GM12878 (cell line): ENCODE results near the gene RAB3IL1. TPM values are rescaled to one million over a fixed set of nuclear protein-coding genes. Genes with fewer than 3 reads are reported as not detected.

Experiments used
- ATAC-seq: fragments of 200-7000 bp; cut with Tn5 transposase; 3 replicates; pipeline ENCODE4 v1.9.1; 2020; ENCODE audit warnings: mild to moderate bottlenecking, moderate library complexity
- BruUV-seq: library from RNA; stranded (reverse); fragments of 400-500 nt; replicated peaks from 2 replicates; lab custom pipeline; 2021; lab: Mats Ljungman, UMichigan
- CTCF ChIA-PET: fragments of 300-600 bp; sonication (Branson Sonifier 250); formaldehyde crosslinking; extraction: SDS; loops from one replicate; lab custom pipeline; 2021; ENCODE audit warnings: inconsistent platforms; lab: Yijun Ruan, JAX
- POLR2A ChIA-PET: fragments of 350-600 bp; formaldehyde crosslinking; extraction: SDS; loops from one replicate; lab custom pipeline; 2021; ENCODE audit warnings: inconsistent platforms; lab: Charles Lee
- RAD21 ChIA-PET: fragments of 300-600 bp; sonication (Branson Sonifier 250); formaldehyde crosslinking; loops from one replicate; lab custom pipeline; 2023; ENCODE audit warnings: antibody characterized with exemption; ENCODE audit not compliant: unreplicated experiment; lab: Charles Lee
- SMC1A ChIA-PET: fragments of 300-600 bp; sonication (Branson Sonifier 250); formaldehyde crosslinking; loops from one replicate; lab custom pipeline; 2023; ENCODE audit not compliant: unreplicated experiment, uncharacterized antibody; lab: Charles Lee
- DNase-seq: peaks from one replicate; pipeline ENCODE4 v3.0.0-alpha.2; 2011; ENCODE audit warnings: low read depth, low spot score
- FAIRE-seq: peaks from 3 replicates; lab custom pipeline; 2011; peaks lifted over from hg19 to GRCh38; lab: Jason Lieb, UNC
- H2AFZ ChIP-seq: 2 replicates; pipeline ENCODE4 v1.6.0; 2011; ENCODE audit warnings: low read depth, low read length, control low read depth; ENCODE audit not compliant: control insufficient read depth
- H3K27ac ChIP-seq: 2 replicates; pipeline ENCODE4 v1.5.1; 2011; ENCODE audit warnings: control low read depth; ENCODE audit not compliant: control insufficient read depth, insufficient read depth
- H3K27me3 ChIP-seq, 2 experiments: replicated peaks in 1 of 2; 2 replicates each; pipeline versions ENCODE4 v1.6.0 to v1.6.1; 2011; ENCODE audit warnings: low read length in 1 of 2; ENCODE audit not compliant: control insufficient read depth in 2 of 2, insufficient read depth in 2 of 2
- H3K36me3 ChIP-seq, 2 experiments: 2 replicates each; pipeline ENCODE4 v1.5.1; 2011; ENCODE audit warnings: low read length in 1 of 2; ENCODE audit not compliant: control insufficient read depth in 2 of 2, insufficient read depth in 2 of 2
- H3K4me1 ChIP-seq: 2 replicates; pipeline ENCODE4 v1.6.1; 2011; ENCODE audit warnings: mild to moderate bottlenecking, low read length, moderate library complexity, mixed read lengths; ENCODE audit not compliant: control insufficient read depth, insufficient read depth
- H3K4me2 ChIP-seq: 2 replicates; pipeline ENCODE4 v1.6.0; 2011; ENCODE audit warnings: control low read depth; ENCODE audit not compliant: control insufficient read depth, insufficient read depth
- H3K4me3 ChIP-seq: fragments of 200-600 bp; sonication (generic); 2 replicates; pipeline ENCODE4 v1.5.1; 2016
- H3K79me2 ChIP-seq: 2 replicates; pipeline ENCODE4 v1.6.0; 2011; ENCODE audit warnings: low read length; ENCODE audit not compliant: control insufficient read depth, insufficient read depth
- H3K9ac ChIP-seq: 2 replicates; pipeline ENCODE4 v1.8.0; 2011; ENCODE audit warnings: low read length, control low read depth, mixed read lengths; ENCODE audit not compliant: control insufficient read depth, insufficient read depth
- H3K9me3 ChIP-seq: replicated peaks from 3 replicates; pipeline ENCODE4 v1.5.1; 2011; ENCODE audit warnings: mild to moderate bottlenecking, low read length; ENCODE audit not compliant: control insufficient read depth, insufficient read depth
- H4K20me1 ChIP-seq: 2 replicates; pipeline ENCODE4 v1.6.0; 2011; ENCODE audit not compliant: control insufficient read depth, insufficient read depth
- BCL11A ChIP-seq: IDR thresholded peaks from 2 replicates; pipeline ENCODE4 v1.6.1; 2011; ENCODE audit warnings: low read depth, low read length
- BHLHE40 ChIP-seq, 2 experiments: fragments of 450-650 bp in 1 of 2; IDR thresholded peaks; 2 replicates each; pipeline ENCODE4 v1.6.1; 2011 to 2017; ENCODE audit warnings: low read depth in 2 of 2, borderline replicate concordance in 1 of 2, improper control_type of control experiment in 1 of 2, low read length in 1 of 2, mild to moderate bottlenecking in 1 of 2
- CUX1 ChIP-seq: IDR thresholded peaks from 2 replicates; pipeline ENCODE4 v1.6.1; 2012; ENCODE audit warnings: improper control_type of control experiment, low read depth, low read length; ENCODE audit not compliant: insufficient replicate concordance
- HDGF ChIP-seq: fragments of 450-650 bp; IDR thresholded peaks from 2 replicates; pipeline ENCODE4 v1.6.1; 2016; ENCODE audit warnings: antibody characterized with exemption
- SMAD5 ChIP-seq: IDR thresholded peaks from 2 replicates; pipeline ENCODE4 v1.6.1; 2016; ENCODE audit warnings: antibody characterized with exemption, low read depth
- SP1 ChIP-seq: IDR thresholded peaks from one replicate; pipeline ENCODE4 v1.6.1; 2011; ENCODE audit warnings: low read depth, low read length
- SRF ChIP-seq, 2 experiments: IDR thresholded peaks; 2 replicates each; pipeline ENCODE4 v1.6.1; 2011; ENCODE audit warnings: low read depth in 2 of 2, low read length in 2 of 2, mild to moderate bottlenecking in 1 of 2, moderate library complexity in 1 of 2
- YBX1 ChIP-seq: fragments of 450-650 bp; IDR thresholded peaks from 2 replicates; pipeline ENCODE4 v1.6.1; 2016; ENCODE audit warnings: antibody characterized with exemption
- ZBTB40 ChIP-seq: fragments of 450-650 bp; IDR thresholded peaks from 2 replicates; pipeline ENCODE4 v1.6.1; 2016; ENCODE audit warnings: mild to moderate bottlenecking, moderate library complexity, borderline replicate concordance
- ZNF622 ChIP-seq: fragments of 450-650 bp; IDR thresholded peaks from 2 replicates; pipeline ENCODE4 v1.6.1; 2017; ENCODE audit warnings: mild to moderate bottlenecking, inconsistent platforms
- WGBS: methylation state at CpG from one replicate; pipeline ENCODE4 v1.1.6; 2016; ENCODE audit warnings: low lambda C conversion rate; ENCODE audit not compliant: insufficient replicate concordance, insufficient coverage; ENCODE audit errors: missing lambda C conversion rate; 5-methylcytosine and 5-hydroxymethylcytosine counted together
- in situ Hi-C: fragments of 300-500 bp; cut with MboI; formaldehyde crosslinking; loops from 9 replicates; pipeline ENCODE4 v1.14.3; 2018; ENCODE audit warnings: mixed read lengths
- intact Hi-C: fragments of 100-400 bp; cut with micrococcal nuclease; formaldehyde crosslinking; loops from one replicate; pipeline ENCODE4 v1.14.2; 2022; ENCODE audit not compliant: unreplicated experiment
- polyA plus RNA-seq, 11 experiments: library from polyadenylated mRNA; depleted of rRNA in 4 of 11; unstranded in 6 of 11; stranded (reverse) in 5 of 11; fragments of >200 nt; fragmentation: Nextera tagmentation in 4 of 11; fragmentation: Illumina TruSeq in 1 of 11; extraction: Ambion mirVana in 4 of 11; extraction: Trizol in 1 of 11; gene quantifications; 1 replicate in 1 of 11; 2 replicates in 10 of 11; pipeline versions ENCODE4 v1.2.1 to v1.2.3, GENCODE V29; 2011 to 2016; ENCODE audit warnings: inconsistent platforms in 2 of 11, missing spikeins in 2 of 11, low read depth in 1 of 11
- total RNA-seq, 4 experiments: library from RNA; depleted of rRNA in 3 of 4; stranded (reverse); fragments of >200 nt in 3 of 4; fragmentation: Illumina TruSeq in 1 of 4; extraction: Trizol in 1 of 4; gene quantifications; 2 replicates each; pipeline versions ENCODE4 v1.2.1 to v1.2.3, GENCODE V29; 2013 to 2021
- TF ChIP-seq, protein P1 (sequence below): fragments of 450-650 bp; IDR thresholded peaks from 2 replicates; pipeline ENCODE4 v1.6.1; 2017; ENCODE audit warnings: mild to moderate bottlenecking, low read depth, inconsistent platforms; ENCODE audit not compliant: poor library complexity, severe bottlenecking

RAB3IL1 gene
- total and polyA plus RNA-seq, 10 of the 15 experiments (the other 5 are each of a cell fraction or from before 2014, with no cell fraction given): 0.04 TPM; not detected in 9

DNA sequence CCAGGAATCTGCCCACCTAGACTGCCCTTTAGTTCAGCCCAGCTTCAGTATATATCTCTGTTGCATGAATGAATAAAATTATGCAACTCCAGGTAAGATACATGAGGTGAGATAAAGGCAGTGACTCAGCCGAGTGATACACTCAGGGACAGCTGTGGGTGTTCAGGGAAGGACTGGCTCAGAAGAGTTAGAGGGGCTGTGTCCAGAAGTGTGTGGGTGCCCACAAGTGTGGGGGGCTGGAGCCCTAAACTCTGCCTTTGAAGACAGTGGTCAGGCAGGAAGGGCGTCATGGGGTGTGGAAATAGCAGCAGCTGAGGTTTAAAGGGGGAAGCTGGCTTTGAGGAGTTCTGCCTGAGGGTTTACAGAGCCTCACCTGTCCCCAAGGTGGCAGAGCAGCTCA is 41.7 kb upstream of the RAB3IL1 start:
- ChIA-PET POLR2A (no interaction called here), CTCF (interaction anchor here (0.7 to 1.8 kb wide), 5 partner anchors 8 to 122 kb away, joined by 3 to 5 read pairs (median 4); no protein-coding TSS in a partner anchor), SMC1A (interaction anchor here (0.5 to 0.6 kb wide), 2 partner anchors 145 to 148 kb away, joined by 3 read pairs; no protein-coding TSS in a partner anchor), RAD21 (interaction anchor here (0.9 to 1.2 kb wide), 2 partner anchors 121 to 123 kb away, joined by 3 to 5 read pairs; no protein-coding TSS in a partner anchor)
- Histone ChIP-seq H3K9ac (no peak overlapping the region), H3K4me3 (no peak overlapping the region), H3K27ac (no peak overlapping the region), H3K9me3 (no peaks in the 10 kb centered on the region), H4K20me1 (peaks cover 5% of the 10 kb centered on the region), H3K27me3 (no peaks in the 10 kb centered on the region; a peak in 1 of 4 replicates), H3K4me2 (no peak overlapping the region), H3K79me2 (no peaks in the 10 kb centered on the region; the same call in none of the 2 replicates), H2AFZ (no peak overlapping the region), H3K36me3 (peaks cover 2 to 6% of the 10 kb centered on the region in 2 experiments; a peak in 3 of 4 replicates), H3K4me1 (peaks cover 19% of the 10 kb centered on the region)
- in situ Hi-C loops (no loop called here), intact Hi-C loops (no loop called here)
- BruUV-seq: no TSS peak
- ATAC-seq (no peak), FAIRE-seq (no peak), DNase-seq (no peak)
- WGBS: 46% methylated on average over 2 of the region's 2 CpGs
- TF ChIP-seq BHLHE40 (IDR thresholded peaks at IDR 0.05; ENCODE audit: borderline replicate concordance in 1 of 2, low read depth in 2 of 2, low read length in 1 of 2) (no peak), SP1 (no peak), HDGF (no peak), CUX1 (no peak), SRF (IDR thresholded peaks at IDR 0.05; ENCODE audit: low read depth in 2 of 2, low read length in 2 of 2) (no peak), ZBTB40 (no peak), ZNF622 (no peak), YBX1 (no peak), BCL11A (no peak), SMAD5 (no peak)
- TF ChIP-seq, protein P1, sequence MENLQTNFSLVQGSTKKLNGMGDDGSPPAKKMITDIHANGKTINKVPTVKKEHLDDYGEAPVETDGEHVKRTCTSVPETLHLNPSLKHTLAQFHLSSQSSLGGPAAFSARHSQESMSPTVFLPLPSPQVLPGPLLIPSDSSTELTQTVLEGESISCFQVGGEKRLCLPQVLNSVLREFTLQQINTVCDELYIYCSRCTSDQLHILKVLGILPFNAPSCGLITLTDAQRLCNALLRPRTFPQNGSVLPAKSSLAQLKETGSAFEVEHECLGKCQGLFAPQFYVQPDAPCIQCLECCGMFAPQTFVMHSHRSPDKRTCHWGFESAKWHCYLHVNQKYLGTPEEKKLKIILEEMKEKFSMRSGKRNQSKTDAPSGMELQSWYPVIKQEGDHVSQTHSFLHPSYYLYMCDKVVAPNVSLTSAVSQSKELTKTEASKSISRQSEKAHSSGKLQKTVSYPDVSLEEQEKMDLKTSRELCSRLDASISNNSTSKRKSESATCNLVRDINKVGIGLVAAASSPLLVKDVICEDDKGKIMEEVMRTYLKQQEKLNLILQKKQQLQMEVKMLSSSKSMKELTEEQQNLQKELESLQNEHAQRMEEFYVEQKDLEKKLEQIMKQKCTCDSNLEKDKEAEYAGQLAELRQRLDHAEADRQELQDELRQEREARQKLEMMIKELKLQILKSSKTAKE: no peak
